ENCODE measurements around the gene SLC2A13.
A peak's percentile ranks its signal among the peaks of the same experiment; 100 is the strongest.

The SLC2A13 gene

DNA sequence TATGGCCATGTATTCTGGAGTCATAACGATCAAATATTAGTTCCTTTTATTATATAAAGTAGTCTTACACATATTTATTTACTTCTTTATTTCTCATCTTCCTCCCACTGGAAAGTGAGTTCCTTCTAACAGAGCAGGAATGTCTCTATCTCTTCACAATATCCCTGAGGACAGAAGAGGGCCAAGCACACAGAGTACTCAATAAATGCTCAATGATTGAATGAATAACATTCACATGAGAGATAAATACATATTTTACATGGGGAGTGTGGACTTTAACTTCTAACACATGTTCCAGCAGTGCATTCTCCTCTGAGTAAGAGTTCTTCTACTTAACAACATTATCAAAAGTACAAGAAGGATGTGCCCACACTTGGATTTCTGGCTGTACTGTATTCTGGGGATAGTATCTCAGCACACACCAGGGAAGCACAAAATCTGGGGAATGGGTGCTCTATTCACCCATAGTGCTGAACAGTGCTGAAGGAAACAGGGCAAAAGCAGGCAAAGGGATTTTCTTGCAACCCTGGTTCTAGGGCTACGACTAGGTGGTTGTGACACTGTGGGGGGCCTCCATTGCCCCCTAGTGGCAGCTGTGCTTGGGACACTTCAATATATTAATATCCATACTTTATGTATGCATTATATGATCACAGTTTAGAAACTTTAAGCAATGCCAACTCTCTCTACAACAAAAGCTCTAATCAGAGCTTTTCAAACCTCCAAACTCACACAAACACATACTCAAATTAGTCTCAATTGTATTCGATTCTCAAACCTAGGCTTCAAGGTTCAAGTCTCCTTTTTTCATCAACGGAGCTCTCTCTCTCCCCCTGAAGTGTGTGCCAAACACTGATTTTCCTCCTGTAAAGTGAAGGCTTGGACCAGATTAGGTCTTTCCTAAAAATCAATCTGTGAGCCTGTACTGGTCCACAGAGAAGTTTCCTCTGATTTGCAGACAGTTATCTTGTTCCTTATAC is 115.5 kb downstream of the SLC2A13 start:
- no peak for DNase-seq (ENCODE audit: low read depth)

DNA sequence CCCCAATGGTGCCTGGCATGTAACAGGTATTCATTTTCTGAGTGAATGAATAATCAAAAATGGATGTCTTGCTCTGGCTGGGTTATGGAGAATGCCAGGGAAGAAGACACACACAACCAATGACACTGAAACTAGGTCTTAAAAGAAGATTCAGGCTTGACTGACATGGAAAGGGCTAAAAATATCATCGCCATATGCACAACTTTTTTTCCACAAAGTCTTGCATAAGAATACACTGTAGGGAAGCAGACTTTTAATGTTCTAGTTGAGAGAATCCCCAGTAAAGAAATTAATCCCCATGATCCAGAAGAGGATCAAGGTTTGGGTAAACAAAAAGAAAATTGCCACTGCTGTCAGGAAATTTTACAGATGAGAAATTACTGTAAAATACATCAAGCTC is 116.4 kb downstream of the SLC2A13 start:
- no peak for DNase-seq (ENCODE audit: low read depth)

DNA sequence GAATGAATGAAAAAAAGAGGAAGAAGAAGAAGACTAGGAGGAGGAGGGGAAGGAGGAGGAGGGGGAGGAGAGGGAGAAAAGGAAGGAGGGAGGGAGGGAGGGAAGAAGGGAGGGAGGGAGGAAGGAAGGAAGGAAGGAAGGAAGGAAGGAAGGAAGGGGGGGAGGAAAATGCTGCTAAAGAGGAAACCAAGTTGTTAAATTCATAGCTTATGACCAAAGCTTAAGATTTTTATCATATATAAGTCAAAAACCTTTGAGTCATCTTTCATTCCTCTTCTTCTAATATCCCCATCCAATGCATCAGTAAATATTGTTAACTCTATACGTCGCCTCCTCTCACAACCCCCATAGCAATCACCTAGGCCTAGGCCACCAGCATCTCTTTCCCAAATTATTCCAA is 117.3 kb downstream of the SLC2A13 start:
- DNase-seq (ENCODE audit: low read depth), result no peak

DNA sequence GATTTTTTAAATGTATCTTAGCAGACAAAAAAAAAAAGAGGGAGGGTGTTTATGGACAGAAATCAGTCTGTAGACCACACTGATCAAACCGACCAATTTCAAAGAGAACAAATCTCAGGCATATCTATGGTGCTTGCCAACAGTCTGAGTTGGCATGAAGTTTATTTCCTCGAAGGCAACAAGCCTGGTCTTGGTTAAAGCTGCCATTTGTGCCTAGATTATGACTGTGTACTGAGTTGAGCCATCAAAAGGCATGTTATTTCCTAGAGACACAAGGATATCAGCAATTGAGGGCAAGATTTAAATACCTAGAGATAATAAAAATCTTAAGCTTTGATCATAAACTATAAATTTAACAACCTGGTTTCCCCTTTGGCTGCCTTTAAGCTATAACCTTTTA is 119.2 kb downstream of the SLC2A13 start:
- no peak for DNase-seq (ENCODE audit: low read depth)

- DNase-seq (ENCODE audit: low read depth), result no peak
These were observed 121.2 kb downstream of the SLC2A13 start for GRCh38 chr12:39984670-39985069.

- DNase-seq (ENCODE audit: low read depth), result no peak
These were observed 130.4 kb downstream of the SLC2A13 start for GRCh38 chr12:39975374-39975918.

GRCh38 chr12:39972119-39972518 is 133.8 kb downstream of the SLC2A13 start:
- DNase-seq (ENCODE audit: low read depth), result peak; percentile 19

GRCh38 chr12:39971348-39971747 is 134.5 kb downstream of the SLC2A13 start:
- no peak for DNase-seq (ENCODE audit: low read depth)

DNA sequence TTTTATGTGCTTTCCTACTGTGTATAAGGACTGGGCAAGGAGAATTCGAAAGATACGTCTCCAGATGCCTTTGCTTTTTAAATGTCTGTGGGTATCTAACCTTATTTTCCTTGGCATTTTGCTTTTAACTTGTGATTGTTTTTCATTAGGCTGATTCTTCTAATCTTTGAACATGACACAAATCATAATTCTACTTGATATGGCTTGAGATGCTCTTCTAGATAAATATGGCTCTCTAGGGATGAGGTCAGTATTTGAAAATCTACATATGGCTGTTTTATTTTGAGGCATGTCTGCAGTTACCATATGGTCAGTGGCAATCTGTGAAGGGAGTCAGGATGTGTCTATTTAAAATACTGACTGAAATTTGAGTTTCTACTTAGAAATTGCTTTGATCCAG is 139.2 kb downstream of the SLC2A13 start:
- DNase-seq (ENCODE audit: low read depth), result no peak

DNA sequence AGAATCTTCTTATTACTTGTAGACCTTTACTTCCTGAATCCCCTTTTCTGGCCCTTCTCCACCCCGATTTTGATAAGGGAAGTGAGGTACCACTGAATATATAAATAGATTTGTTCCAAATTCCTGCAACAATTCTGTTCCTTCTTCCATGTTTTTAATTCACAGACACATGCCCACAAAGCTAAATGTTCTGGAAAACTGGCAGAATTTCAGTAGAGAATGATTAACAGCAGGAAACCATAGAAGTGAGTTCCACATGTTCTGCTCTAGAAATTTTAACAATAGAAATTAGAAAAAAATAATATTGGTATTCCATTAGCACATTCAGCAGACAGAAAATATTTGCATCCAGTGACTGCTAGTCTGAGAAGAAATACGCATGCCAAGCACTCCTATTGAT is 139.6 kb downstream of the SLC2A13 start:
- DNase-seq (ENCODE audit: low read depth), result no peak

- DNase-seq (ENCODE audit: low read depth), result no peak
These were observed 146.4 kb downstream of the SLC2A13 start for GRCh38 chr12:39959467-39959866.

DNA sequence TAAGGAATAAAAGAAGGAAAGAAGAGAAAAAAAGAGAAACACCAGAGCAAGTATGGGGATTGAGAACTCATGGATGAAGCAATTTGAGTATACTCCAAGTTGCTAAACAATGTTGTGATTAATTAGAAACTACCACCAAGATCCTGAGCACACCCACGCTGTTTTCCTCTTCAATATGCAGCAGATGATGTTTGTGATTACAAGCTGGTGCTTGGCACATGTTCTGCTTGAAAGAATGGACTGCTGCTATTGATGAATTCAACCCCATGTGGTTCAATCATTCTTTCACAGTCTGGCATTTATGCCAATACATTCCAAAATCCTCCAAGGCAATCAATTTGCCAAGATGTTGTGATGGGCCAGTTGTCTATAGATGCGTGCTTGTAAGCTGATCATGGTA is 146.8 kb downstream of the SLC2A13 start:
- no peak for DNase-seq (ENCODE audit: low read depth)

GRCh38 chr12:39958377-39958776 is 147.5 kb downstream of the SLC2A13 start:
- no peak for DNase-seq (ENCODE audit: low read depth)

- DNase-seq (ENCODE audit: low read depth), result no peak
These were observed 149.2 kb downstream of the SLC2A13 start for GRCh38 chr12:39956725-39957124.

DNA sequence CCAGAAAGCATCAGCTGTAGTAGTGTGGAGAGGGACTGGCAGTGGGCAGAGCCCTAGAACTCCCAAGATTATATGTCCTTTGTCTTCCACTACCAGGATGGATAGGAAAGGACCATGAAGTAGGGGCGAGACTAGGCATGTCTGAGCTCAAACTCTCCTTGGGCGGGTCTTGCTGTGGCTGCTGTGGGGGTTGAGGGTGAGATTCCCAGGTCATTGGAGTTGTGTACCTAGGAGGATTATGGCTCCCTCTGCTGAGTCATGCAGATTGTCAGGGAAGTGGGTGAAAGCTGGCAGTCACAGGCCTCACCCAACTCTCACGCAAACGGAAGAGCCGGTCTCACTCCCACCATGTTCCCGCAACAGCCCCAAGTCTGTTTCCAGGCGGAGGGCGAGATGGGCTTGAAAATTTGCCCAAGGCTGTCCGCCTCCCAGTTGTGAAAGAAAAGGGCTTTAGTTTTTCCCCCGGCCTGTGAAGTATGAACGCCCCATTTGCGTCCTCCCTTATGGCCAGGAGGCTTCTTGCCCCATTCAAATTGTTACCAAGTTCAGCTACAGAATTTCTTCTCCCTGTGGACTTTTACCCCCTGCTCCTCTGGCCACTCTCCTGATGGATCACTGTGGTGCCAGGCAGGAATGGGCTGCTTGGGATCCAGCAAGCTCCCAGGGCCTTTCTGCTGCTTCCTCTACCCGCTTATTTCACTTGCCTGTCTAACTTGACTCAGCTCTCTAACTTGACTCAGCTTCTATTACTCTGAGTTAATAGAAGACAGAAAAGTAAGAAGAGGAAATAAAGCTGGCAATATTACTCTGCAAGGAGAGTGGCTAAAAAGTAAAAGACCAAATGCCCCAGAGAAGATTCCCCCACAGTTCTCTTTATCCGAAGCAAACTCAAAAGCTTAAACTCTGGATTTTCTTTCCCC is 159.3 kb downstream of the SLC2A13 start:
- DNase-seq (ENCODE audit: low read depth), result no peak

DNA sequence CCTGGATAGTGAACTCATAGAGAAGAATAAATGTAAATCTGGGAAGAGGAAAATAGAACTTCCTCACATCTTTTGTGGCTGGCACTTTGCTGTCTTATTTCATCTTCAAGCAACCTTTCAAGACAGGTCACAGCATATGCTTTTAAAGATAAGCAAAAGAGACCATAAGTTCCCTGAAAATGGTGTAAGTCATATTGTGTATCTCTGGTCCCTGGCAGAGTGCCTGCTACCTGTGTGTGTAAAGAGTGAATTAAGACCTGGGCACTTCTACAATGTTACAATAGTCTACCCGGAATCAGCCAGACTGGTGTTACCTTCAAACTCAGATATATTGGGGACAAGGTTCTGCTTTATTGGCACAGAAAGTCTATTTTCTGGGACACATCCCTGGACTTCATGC is 168.8 kb downstream of the SLC2A13 start:
- no peak for DNase-seq (ENCODE audit: low read depth)

GRCh38 chr12:39935839-39936238 is 170.0 kb downstream of the SLC2A13 start:
- DNase-seq (ENCODE audit: low read depth), result no peak

DNA sequence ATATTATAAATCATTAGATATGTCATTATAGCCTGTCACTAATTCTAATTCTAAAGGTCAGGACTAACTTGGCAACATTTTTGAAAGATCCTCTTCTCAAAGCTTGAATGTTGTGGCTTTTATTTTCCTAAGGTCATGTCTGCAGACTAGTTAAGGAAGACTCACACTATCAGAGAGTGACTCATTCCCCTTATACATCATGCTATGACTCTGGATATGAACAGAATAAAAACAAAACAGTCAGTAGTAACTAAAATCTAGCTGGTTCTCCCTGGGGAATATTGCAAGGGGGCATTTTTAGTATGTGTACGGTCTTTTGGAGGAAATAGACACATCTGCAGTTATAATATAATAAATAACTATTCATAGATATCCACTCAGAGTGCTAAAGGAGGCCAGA is 170.6 kb downstream of the SLC2A13 start:
- DNase-seq (ENCODE audit: low read depth), result peak; percentile 3

DNA sequence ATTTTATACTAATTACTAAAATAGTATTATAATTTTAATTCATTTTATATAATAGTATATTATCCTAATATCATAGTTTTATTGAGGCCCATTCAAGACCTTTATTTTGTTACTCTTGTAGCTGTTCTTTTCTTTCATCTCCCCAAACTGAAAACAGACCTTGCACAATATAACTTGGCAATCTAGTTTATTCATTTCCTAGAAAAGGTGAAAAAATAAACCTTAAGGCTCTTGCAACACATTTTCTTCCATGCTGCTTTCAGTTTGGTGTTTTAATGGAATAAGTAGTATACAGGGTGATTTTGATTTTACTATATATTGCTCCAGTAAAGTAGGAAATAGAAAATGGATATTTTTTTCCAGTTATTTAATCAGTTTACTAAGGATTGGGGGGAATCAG is 174.0 kb downstream of the SLC2A13 start:
- no peak for DNase-seq (ENCODE audit: low read depth)

DNA sequence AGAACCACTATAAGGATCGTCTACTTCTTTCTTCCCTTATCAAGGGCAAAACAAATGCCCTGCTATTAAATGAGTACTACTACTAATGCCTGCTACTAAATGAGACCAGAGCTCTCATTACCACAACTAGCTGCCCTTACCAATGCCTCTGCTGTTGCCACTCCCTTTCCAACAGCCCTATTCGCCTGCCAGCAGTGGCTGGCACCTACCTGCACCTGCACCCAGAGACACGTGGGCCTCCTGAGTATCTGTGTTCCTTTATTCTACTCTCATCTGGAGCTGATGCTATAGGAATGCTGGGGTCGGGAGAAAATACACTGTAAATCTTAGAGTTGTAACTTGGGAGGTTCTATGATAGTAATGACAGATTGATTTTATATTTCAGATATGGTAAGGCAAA is 174.7 kb downstream of the SLC2A13 start:
- DNase-seq (ENCODE audit: low read depth), result no peak

DNA sequence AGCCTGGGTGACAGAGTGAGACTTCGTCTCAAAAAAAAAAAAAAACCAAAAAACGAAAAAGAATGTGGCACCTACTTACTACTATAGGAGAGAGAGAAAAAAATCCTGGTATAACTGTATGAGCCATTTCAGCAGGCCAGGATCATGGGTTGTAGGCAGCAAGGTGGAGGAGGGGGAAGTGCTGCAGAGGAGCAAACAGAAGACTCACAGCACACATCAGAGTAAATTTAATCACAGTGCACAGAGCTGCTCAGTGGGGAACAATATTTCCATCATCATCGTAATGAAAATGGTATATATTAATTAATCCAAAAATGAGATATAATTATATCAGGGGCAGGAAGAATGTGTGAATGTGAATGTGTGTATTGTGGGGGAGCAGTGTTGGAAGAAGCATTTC is 175.8 kb downstream of the SLC2A13 start:
- DNase-seq (ENCODE audit: low read depth), result no peak

GRCh38 chr12:39928181-39928899 is 177.5 kb downstream of the SLC2A13 start:
- DNase-seq (ENCODE audit: low read depth), result no peak

Measured in GM04503 (cell line).